ENCODE data around the gene RANGRF. TPM values are rescaled to one million over a fixed set of nuclear protein-coding genes. Genes with fewer than 3 reads are reported as not detected.

The RANGRF gene
- total RNA-seq, 1 donor from 2014 or later: 48.5 TPM

- no peak for DNase-seq (ENCODE audit: low read depth, low spot score)
- no peak overlapping the region for H3K27ac Mint-ChIP-seq (ENCODE audit: unreplicated experiment)
- H3K9me3 Mint-ChIP-seq: no peaks in the 10 kb centered on the region
- no peaks in the 10 kb centered on the region for H3K36me3 Mint-ChIP-seq (ENCODE audit: low read depth)
- peaks cover 15% of the 10 kb centered on the region for H3K27me3 Mint-ChIP-seq (ENCODE audit: low read depth)
- H3K4me1 Mint-ChIP-seq: peaks cover 17% of the 10 kb centered on the region
- no peak overlapping the region for H3K4me3 Mint-ChIP-seq
- TF ChIP-seq CTCF (conservative IDR thresholded peaks at IDR 0.05): no peak
Observed at GRCh38 chr17:8333281-8333680, 44.8 kb downstream of the RANGRF start.

GRCh38 chr17:8337802-8338752 is 49.6 kb downstream of the RANGRF start:
- no peak for TF ChIP-seq CTCF (conservative IDR thresholded peaks at IDR 0.05)
- Mint-ChIP-seq H3K27me3 (ENCODE audit: low read depth) (peaks cover 16% of the 10 kb centered on the region), H3K27ac (ENCODE audit: unreplicated experiment) (peak overlapping the region; percentile 8), H3K4me3 (no peak overlapping the region), H3K4me1 (peaks cover 12% of the 10 kb centered on the region), H3K9me3 (no peaks in the 10 kb centered on the region), H3K36me3 (ENCODE audit: low read depth) (no peaks in the 10 kb centered on the region)
- no peak for DNase-seq (ENCODE audit: low read depth, low spot score)

- H3K9me3 Mint-ChIP-seq: no peaks in the 10 kb centered on the region
Observed at GRCh38 chr17:8338753-8339140, 50.3 kb downstream of the RANGRF start.

GRCh38 chr17:8339540-8339939 is 51.1 kb downstream of the RANGRF start, which contains the start of gene ODF4:
Gene ODF4, plus strand, starts transcription at chr17:8339840. Its CDS starts 212 bp downstream, at chr17:8340052.
- Mint-ChIP-seq H3K27me3 (ENCODE audit: low read depth) (peaks cover 13% of the 10 kb centered on the region), H3K9me3 (no peaks in the 10 kb centered on the region), H3K4me3 (no peak within 1 kb of the TSS), H3K27ac (ENCODE audit: unreplicated experiment) (no peak within 1 kb of the TSS), H3K36me3 (ENCODE audit: low read depth) (no peaks in the 10 kb centered on the region), H3K4me1 (peaks cover 12% of the 10 kb centered on the region)
- DNase-seq (ENCODE audit: low read depth, low spot score): no peak
- no peak for TF ChIP-seq CTCF (conservative IDR thresholded peaks at IDR 0.05)

More at GRCh38 chr17:8338753-8339140, 50.3 kb downstream of the RANGRF start:
- DNase-seq (ENCODE audit: low read depth, low spot score): no peak
- no peak for TF ChIP-seq CTCF (conservative IDR thresholded peaks at IDR 0.05)
- Mint-ChIP-seq H3K4me1 (peaks cover 12% of the 10 kb centered on the region), H3K4me3 (no peak overlapping the region), H3K27me3 (ENCODE audit: low read depth) (peaks cover 13% of the 10 kb centered on the region), H3K36me3 (ENCODE audit: low read depth) (no peaks in the 10 kb centered on the region), H3K27ac (ENCODE audit: unreplicated experiment) (peak overlapping the region; percentile 8)

Other genes with a start within 250 kb of the RANGRF start
- gene ALOX15B, start 249.6 kb upstream of the RANGRF start, total RNA-seq: not detected in 2 replicates
- gene ALOX12B, start 201.0 kb upstream of the RANGRF start, total RNA-seq: not detected in 2 replicates
- gene ALOXE3, start 170.2 kb upstream of the RANGRF start, total RNA-seq: 0.09 TPM in 1 of 2 replicates, not detected in the other
- gene HES7, start 164.6 kb upstream of the RANGRF start, total RNA-seq: 0.41 and 0.56 TPM in 2 replicates
- 38.3 and 51.6 TPM in 2 replicates for gene PER1, start 136.3 kb upstream of the RANGRF start, total RNA-seq
- 47.2 and 49.7 TPM in 2 replicates for gene VAMP2, start 125.7 kb upstream of the RANGRF start, total RNA-seq
- 41.4 and 45.7 TPM in 2 replicates for gene TMEM107, start 112.3 kb upstream of the RANGRF start, total RNA-seq
- 5.5 and 5.6 TPM in 2 replicates for gene BORCS6, start 98.5 kb upstream of the RANGRF start, total RNA-seq
- 176 and 186 TPM in 2 replicates for gene AURKB, start 78.1 kb upstream of the RANGRF start, total RNA-seq
- gene CTC1, start 40.6 kb upstream of the RANGRF start, total RNA-seq: 39.7 and 44.8 TPM in 2 replicates
- 201 and 217 TPM in 2 replicates for gene PFAS, start 39.4 kb upstream of the RANGRF start, total RNA-seq
- gene SLC25A35, start 6.7 kb downstream of the RANGRF start, total RNA-seq: 2.3 and 3.5 TPM in 2 replicates
- not detected in 2 replicates for gene ARHGEF15, start 21.6 kb downstream of the RANGRF start, total RNA-seq
- gene ODF4, start 51.2 kb downstream of the RANGRF start, total RNA-seq: not detected in 2 replicates
- 1,793 and 1,885 TPM in 2 replicates for gene RPL26, start 94.5 kb downstream of the RANGRF start, total RNA-seq
- not detected in 2 replicates for gene RNF222, start 109.2 kb downstream of the RANGRF start, total RNA-seq
- 34.1 and 34.3 TPM in 2 replicates for gene NDEL1, start 147.2 kb downstream of the RANGRF start, total RNA-seq

Data from neural crest cell (in vitro differentiated cells).